H9 (cell line): ENCODE results near the gene MAP1B. TPM values are rescaled to one million over a fixed set of nuclear protein-coding genes. Genes with fewer than 3 reads are reported as not detected.

ENCODE experiments used
- DNase-seq: peaks from one replicate; pipeline ENCODE4 v3.0.0-alpha.2; 2017
- H2AFZ ChIP-seq: one replicate; pipeline ENCODE4 v1.6.1; 2013; ENCODE audit warnings: mild to moderate bottlenecking, low read length, control low read depth, moderate library complexity
- H2AK5ac ChIP-seq: 2 replicates; pipeline ENCODE4 v1.6.1; 2013; ENCODE audit warnings: low read length, control low read depth, mixed read lengths; ENCODE audit not compliant: insufficient read length
- H2BK120ac ChIP-seq: one replicate; pipeline ENCODE4 v1.6.1; 2013; ENCODE audit warnings: low read depth, mild to moderate bottlenecking, low read length, control low read depth, inconsistent platforms; ENCODE audit not compliant: poor library complexity, severe bottlenecking
- H2BK12ac ChIP-seq: 2 replicates; pipeline ENCODE4 v1.6.1; 2013; ENCODE audit warnings: low read length, control low read depth, mixed read lengths, low read depth; ENCODE audit not compliant: insufficient read length
- H2BK15ac ChIP-seq: 2 replicates; pipeline ENCODE4 v1.6.1; 2013; ENCODE audit warnings: low read depth, low read length, control low read depth
- H2BK20ac ChIP-seq: one replicate; pipeline ENCODE4 v1.6.1; 2013; ENCODE audit warnings: low read depth, mild to moderate bottlenecking, low read length, control low read depth, inconsistent platforms; ENCODE audit not compliant: poor library complexity, severe bottlenecking
- H2BK5ac ChIP-seq: 2 replicates; pipeline ENCODE4 v1.6.1; 2013; ENCODE audit warnings: low read length, control low read depth, mixed read lengths; ENCODE audit not compliant: insufficient read length
- H3K14ac ChIP-seq: 2 replicates; pipeline ENCODE4 v1.6.1; 2013; ENCODE audit warnings: low read length, control low read depth; ENCODE audit not compliant: insufficient read depth
- H3K18ac ChIP-seq: 2 replicates; pipeline ENCODE4 v1.6.1; 2013; ENCODE audit warnings: low read depth, mild to moderate bottlenecking, mixed read lengths, low read length, control low read depth; ENCODE audit not compliant: insufficient read length
- H3K23ac ChIP-seq: 2 replicates; pipeline ENCODE4 v1.6.1; 2013; ENCODE audit warnings: low read length, control low read depth, mixed read lengths, low read depth; ENCODE audit not compliant: insufficient read length
- H3K23me2 ChIP-seq: 2 replicates; pipeline ENCODE4 v1.6.1; 2013; ENCODE audit warnings: low read depth, mild to moderate bottlenecking, mixed read lengths, low read length, control low read depth; ENCODE audit not compliant: insufficient read length, poor library complexity, severe bottlenecking
- H3K27ac ChIP-seq: 2 replicates; pipeline ENCODE4 v1.5.1; 2013; ENCODE audit warnings: low read length, control low read depth, mixed read lengths, low read depth; ENCODE audit not compliant: insufficient read length
- H3K27me3 ChIP-seq: 2 replicates; pipeline ENCODE4 v1.6.1; 2013; ENCODE audit warnings: low read length, control low read depth, inconsistent platforms; ENCODE audit not compliant: insufficient read depth
- H3K4ac ChIP-seq: 2 replicates; pipeline ENCODE4 v1.6.1; 2013; ENCODE audit warnings: low read depth, mild to moderate bottlenecking, control low read depth, inconsistent platforms, low read length, moderate library complexity
- H3K4me1 ChIP-seq: 2 replicates; pipeline ENCODE4 v1.6.1; 2013; ENCODE audit warnings: low read length, control low read depth, inconsistent platforms; ENCODE audit not compliant: insufficient read depth
- H3K4me2 ChIP-seq: 2 replicates; pipeline ENCODE4 v1.6.1; 2013; ENCODE audit warnings: low read length, control low read depth, mixed read lengths; ENCODE audit not compliant: insufficient read length, insufficient read depth
- H3K56ac ChIP-seq: 2 replicates; pipeline ENCODE4 v1.6.1; 2013; ENCODE audit warnings: low read depth, mild to moderate bottlenecking, mixed read lengths, low read length, control low read depth; ENCODE audit not compliant: insufficient read length
- H3K79me1 ChIP-seq: 2 replicates; pipeline ENCODE4 v1.6.1; 2013; ENCODE audit warnings: low read depth, mild to moderate bottlenecking, moderate library complexity, low read length, control low read depth, inconsistent platforms; ENCODE audit not compliant: insufficient read depth, poor library complexity, severe bottlenecking
- H3K79me2 ChIP-seq: 2 replicates; pipeline ENCODE4 v1.6.1; 2013; ENCODE audit warnings: low read length, control low read depth, inconsistent platforms; ENCODE audit not compliant: insufficient read depth
- H3K9ac ChIP-seq: 2 replicates; pipeline ENCODE4 v1.6.1; 2013; ENCODE audit warnings: low read length, control low read depth, mixed read lengths; ENCODE audit not compliant: insufficient read length; ENCODE audit errors: extremely low read depth
- H3K9me3 ChIP-seq: one replicate; pipeline ENCODE4 v1.6.1; 2013; ENCODE audit warnings: low read depth, low read length, inconsistent platforms; ENCODE audit not compliant: control insufficient read depth
- H3T11ph ChIP-seq: one replicate; pipeline ENCODE4 v1.6.1; 2013; ENCODE audit warnings: mild to moderate bottlenecking, low read length, control low read depth, inconsistent platforms
- H4K20me1 ChIP-seq: one replicate; pipeline ENCODE4 v1.6.1; 2013; ENCODE audit not compliant: control insufficient read depth, insufficient read length, insufficient read depth
- H4K5ac ChIP-seq: 2 replicates; pipeline ENCODE4 v1.6.1; 2013; ENCODE audit warnings: low read depth, mild to moderate bottlenecking, mixed read lengths, low read length, control low read depth; ENCODE audit not compliant: insufficient read length
- H4K8ac ChIP-seq: replicated peaks from 2 replicates; pipeline ENCODE4 v1.6.1; 2013; ENCODE audit warnings: low read length, control low read depth, mixed read lengths, low read depth; ENCODE audit not compliant: insufficient read length
- H4K91ac ChIP-seq: 2 replicates; pipeline ENCODE4 v1.6.1; 2013; ENCODE audit warnings: low read depth, mild to moderate bottlenecking, moderate library complexity, mixed read lengths, low read length, control low read depth; ENCODE audit not compliant: insufficient read length
- H3K27ac Mint-ChIP-seq, 3 experiments: 2 replicates in 2 of 3; 3 replicates in 1 of 3; pipeline ENCODE4 v1.8.0; 2020 to 2021; ENCODE audit warnings: mixed read lengths in 3 of 3, mild to moderate bottlenecking in 1 of 3, moderate library complexity in 1 of 3
- H3K27me3 Mint-ChIP-seq: 2 replicates; pipeline ENCODE4 v1.8.0; 2021; ENCODE audit warnings: low read depth, mild to moderate bottlenecking, moderate library complexity, mixed read lengths
- H3K36me3 Mint-ChIP-seq, 3 experiments: 2 replicates in 2 of 3; 3 replicates in 1 of 3; pipeline ENCODE4 v1.8.0; 2020 to 2021; ENCODE audit warnings: low read depth in 3 of 3, mixed read lengths in 3 of 3; ENCODE audit not compliant: insufficient read depth in 1 of 3
- H3K4me1 Mint-ChIP-seq, 2 experiments: 2 replicates each; pipeline ENCODE4 v1.8.0; 2020; ENCODE audit warnings: mixed read lengths in 2 of 2
- H3K4me3 Mint-ChIP-seq, 2 experiments: 2 replicates in 1 of 2; 3 replicates in 1 of 2; pipeline ENCODE4 v1.8.0; 2020 to 2021; ENCODE audit warnings: mild to moderate bottlenecking in 2 of 2, mixed read lengths in 2 of 2, moderate library complexity in 1 of 2
- H3K9me3 Mint-ChIP-seq, 2 experiments: 2 replicates in 1 of 2; 3 replicates in 1 of 2; pipeline ENCODE4 v1.8.0; 2020; ENCODE audit warnings: mild to moderate bottlenecking in 2 of 2, mixed read lengths in 2 of 2, moderate library complexity in 1 of 2
- CTCF ChIP-seq: fragments of 200-600 bp; sonication (generic); conservative IDR thresholded peaks from 3 replicates; pipeline ENCODE4 v1.8.0; 2021; ENCODE audit warnings: antibody characterized with exemption, mild to moderate bottlenecking
- total RNA-seq: library from RNA; stranded (reverse); gene quantifications from 2 replicates; pipeline ENCODE4 v1.2.1, GENCODE V29; 2021

The MAP1B gene
- total RNA-seq, 1 experiment from 2014 or later: 67.5 TPM

DNA sequence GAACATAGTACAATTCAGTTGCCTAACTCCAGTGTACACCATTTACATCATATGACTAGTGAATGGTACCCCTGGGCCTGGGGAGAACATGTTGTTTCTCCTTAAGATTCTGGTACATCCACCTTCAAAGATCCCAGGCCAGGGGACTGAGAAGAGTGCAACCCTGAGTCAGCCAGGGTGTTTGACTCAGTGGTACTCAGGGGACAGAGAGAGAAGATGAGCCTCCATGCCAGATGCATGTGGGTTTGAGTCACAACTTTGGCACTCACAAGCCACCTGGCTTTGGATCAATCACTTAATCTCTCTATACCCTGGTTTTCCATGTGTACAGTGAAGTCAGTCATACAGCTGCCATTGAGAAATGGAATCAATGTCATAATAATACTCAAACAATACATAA lies 53.7 kb downstream of the MAP1B start:
- Mint-ChIP-seq H3K27ac (no peak overlapping the region), H3K4me1 (peaks cover 32% of the 10 kb centered on the region in 2 experiments), H3K4me3 (no peak overlapping the region), H3K9me3 (no peaks in the 10 kb centered on the region), H3K36me3 (peaks cover 0 to 4% (median 2%) of the 10 kb centered on the region in 3 experiments; a peak in 5 of 7 replicates), H3K27me3 (no peaks in the 10 kb centered on the region)
- H4K20me1 ChIP-seq: no peaks in the 10 kb centered on the region
- no peak for DNase-seq
- no peak overlapping the region for H2BK15ac ChIP-seq
- no peak overlapping the region for H2BK12ac ChIP-seq
- H3K79me1 ChIP-seq: no peaks in the 10 kb centered on the region
- no peak overlapping the region for H3K4ac ChIP-seq
- no peak overlapping the region for H4K5ac ChIP-seq
- H3K27me3 ChIP-seq: no peaks in the 10 kb centered on the region
- no peak overlapping the region for H2AFZ ChIP-seq
- H3K4me2 ChIP-seq: no peak overlapping the region
- H3K79me2 ChIP-seq: no peaks in the 10 kb centered on the region
- no peak overlapping the region for H2BK5ac ChIP-seq
- no peak overlapping the region for H4K8ac ChIP-seq
- no peak overlapping the region for H3K56ac ChIP-seq
- H3K4me1 ChIP-seq: peaks cover 2% of the 10 kb centered on the region
- no peak overlapping the region for H3T11ph ChIP-seq
- no peak overlapping the region for H4K91ac ChIP-seq
- H3K14ac ChIP-seq: no peak overlapping the region
- no peaks in the 10 kb centered on the region for H3K9me3 ChIP-seq
- H3K23ac ChIP-seq: no peak overlapping the region
- no peak overlapping the region for H2BK20ac ChIP-seq
- H3K23me2 ChIP-seq: no peaks in the 10 kb centered on the region
- no peak overlapping the region for H3K27ac ChIP-seq
- H2AK5ac ChIP-seq: no peak overlapping the region
- H3K18ac ChIP-seq: no peak overlapping the region
- H2BK120ac ChIP-seq: no peak overlapping the region
- no peak overlapping the region for H3K9ac ChIP-seq
- no peak for TF ChIP-seq CTCF
